ENCODE results near the gene SLC9A3. TPM values are rescaled to one million over a fixed set of nuclear protein-coding genes. Genes with fewer than 3 reads are reported as not detected.

Gene SLC9A3
- total RNA-seq = 1.6 TPM

- Histone ChIP-seq H3K36me3 (ENCODE audit: control insufficient read depth in 3 of 3, insufficient read depth in 3 of 3, low read length in 3 of 3) (no peaks in the 10 kb centered on the region), H3K9me3 (ENCODE audit: control insufficient read depth in 3 of 3, low read length in 3 of 3) (no peaks in the 10 kb centered on the region), H3K4me1 (ENCODE audit: control insufficient read depth in 3 of 3, insufficient read depth in 3 of 3, low read length in 3 of 3) (peaks cover 0 to 4% (median 0%) of the 10 kb centered on the region in 3 donors), H3K27me3 (ENCODE audit: control insufficient read depth in 3 of 3, insufficient read depth in 3 of 3, low read length in 3 of 3) (peaks cover 78 to 84% (median 82%) of the 10 kb centered on the region in 3 donors), H3K9ac (ENCODE audit: low read depth in 1 of 3, low read length in 3 of 3) (no peak within 1 kb of the TSS), H3K27ac (ENCODE audit: low read depth, low read length) (no peak within 1 kb of the TSS), H3K4me3 (ENCODE audit: low read length in 3 of 3) (no peak within 1 kb of the TSS)
These were observed at the start of gene SLC9A3 for GRCh38 chr5:524234-524972. SLC9A3 (minus strand) TSS chr5:524449.

DNA sequence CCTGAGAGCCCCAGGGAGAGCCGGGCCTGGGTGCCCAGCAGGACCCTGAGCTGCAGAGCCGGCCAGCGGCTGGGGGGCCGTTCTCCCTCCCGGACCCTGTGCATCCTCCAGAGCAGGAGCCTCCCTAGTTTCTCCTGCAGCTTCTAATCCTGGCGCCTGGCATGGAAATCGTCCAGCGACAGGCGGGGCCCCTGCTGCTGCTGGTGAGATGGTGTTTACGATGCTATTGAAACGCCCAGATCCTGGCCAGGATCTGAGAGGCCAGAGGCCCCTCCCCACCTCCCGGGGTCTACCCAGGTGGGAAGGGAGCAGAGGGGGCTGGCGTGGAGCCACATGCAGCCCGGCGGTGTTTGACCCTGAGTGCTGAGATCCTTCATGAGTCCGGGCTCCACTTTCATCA lies 49.7 kb upstream of the SLC9A3 start:
- H3K36me3 ChIP-seq (ENCODE audit: control insufficient read depth in 3 of 3, insufficient read depth in 3 of 3, low read length in 3 of 3) = no peaks in the 10 kb centered on the region
- H3K4me1 ChIP-seq (ENCODE audit: control insufficient read depth in 3 of 3, insufficient read depth in 3 of 3, low read length in 3 of 3) = no peaks in the 10 kb centered on the region
- peaks cover 5 to 14% (median 6%) of the 10 kb centered on the region in 3 donors for H3K9me3 ChIP-seq (ENCODE audit: control insufficient read depth in 3 of 3, low read length in 3 of 3)
- no peak overlapping the region for H3K4me3 ChIP-seq (ENCODE audit: low read length in 3 of 3)
- H3K27me3 ChIP-seq (ENCODE audit: control insufficient read depth in 3 of 3, insufficient read depth in 3 of 3, low read length in 3 of 3) = peaks cover 17 to 42% (median 32%) of the 10 kb centered on the region in 3 donors
- no peak overlapping the region for H3K27ac ChIP-seq (ENCODE audit: low read depth, low read length)
- H3K9ac ChIP-seq (ENCODE audit: low read depth in 1 of 3, low read length in 3 of 3) = no peak overlapping the region

- H3K4me3 ChIP-seq (ENCODE audit: low read length in 3 of 3) = no peak overlapping the region
- H3K27me3 ChIP-seq (ENCODE audit: control insufficient read depth in 3 of 3, insufficient read depth in 3 of 3, low read length in 3 of 3) = peaks cover 20 to 46% (median 34%) of the 10 kb centered on the region in 3 donors
- H3K36me3 ChIP-seq (ENCODE audit: control insufficient read depth in 3 of 3, insufficient read depth in 3 of 3, low read length in 3 of 3) = no peaks in the 10 kb centered on the region
- H3K9ac ChIP-seq (ENCODE audit: low read depth in 1 of 3, low read length in 3 of 3) = no peak overlapping the region
- no peaks in the 10 kb centered on the region for H3K4me1 ChIP-seq (ENCODE audit: control insufficient read depth in 3 of 3, insufficient read depth in 3 of 3, low read length in 3 of 3)
- H3K27ac ChIP-seq (ENCODE audit: low read depth, low read length) = no peak overlapping the region
- peaks cover 5 to 14% (median 6%) of the 10 kb centered on the region in 3 donors for H3K9me3 ChIP-seq (ENCODE audit: control insufficient read depth in 3 of 3, low read length in 3 of 3)
These were observed 49.0 kb upstream of the SLC9A3 start for GRCh38 chr5:573206-573605.

DNA sequence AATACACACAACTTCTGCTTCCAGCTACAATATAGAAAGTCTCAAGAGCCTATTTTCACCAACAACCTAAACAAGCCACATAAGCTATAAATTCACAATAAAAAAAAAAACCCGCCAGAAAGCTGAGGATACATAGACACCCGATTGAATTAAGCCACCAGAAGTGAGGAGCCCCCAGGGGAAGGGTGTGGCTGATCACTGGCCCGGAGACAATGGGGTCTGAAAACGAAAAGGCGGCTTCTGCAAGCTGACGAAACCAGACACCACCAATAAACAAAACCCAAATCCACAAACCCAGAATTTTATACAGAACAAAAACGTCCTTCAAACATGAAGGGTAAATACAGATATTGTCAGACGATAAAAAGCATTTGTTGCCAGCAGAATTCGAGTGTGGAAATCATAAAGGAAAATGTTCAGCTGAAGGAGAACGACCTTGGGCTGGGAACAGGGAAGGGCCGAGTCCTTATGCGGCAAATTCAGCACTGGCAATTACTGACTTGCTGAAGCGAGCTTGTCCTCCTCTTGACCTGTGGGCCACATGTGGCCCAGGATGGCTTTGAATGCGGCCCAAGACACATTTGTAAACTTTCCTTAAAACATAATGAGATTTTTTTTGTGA lies 48.3 kb upstream of the SLC9A3 start:
- H3K36me3 ChIP-seq (ENCODE audit: control insufficient read depth in 3 of 3, insufficient read depth in 3 of 3, low read length in 3 of 3) = no peaks in the 10 kb centered on the region
- H3K4me3 ChIP-seq (ENCODE audit: low read length in 3 of 3) = no peak overlapping the region

GRCh38 chr5:571791-572190 lies 47.5 kb upstream of the SLC9A3 start:
- no peak overlapping the region for H3K9ac ChIP-seq (ENCODE audit: low read depth in 1 of 3, low read length in 3 of 3)
- H3K4me1 ChIP-seq (ENCODE audit: control insufficient read depth in 3 of 3, insufficient read depth in 3 of 3, low read length in 3 of 3) = no peaks in the 10 kb centered on the region
- no peaks in the 10 kb centered on the region for H3K36me3 ChIP-seq (ENCODE audit: control insufficient read depth in 3 of 3, insufficient read depth in 3 of 3, low read length in 3 of 3)
- no peak overlapping the region for H3K4me3 ChIP-seq (ENCODE audit: low read length in 3 of 3)
- peaks cover 5 to 14% (median 6%) of the 10 kb centered on the region in 3 donors for H3K9me3 ChIP-seq (ENCODE audit: control insufficient read depth in 3 of 3, low read length in 3 of 3)
- no peak overlapping the region for H3K27ac ChIP-seq (ENCODE audit: low read depth, low read length)
- peaks cover 32 to 58% (median 45%) of the 10 kb centered on the region in 3 donors for H3K27me3 ChIP-seq (ENCODE audit: control insufficient read depth in 3 of 3, insufficient read depth in 3 of 3, low read length in 3 of 3)

More for the DNA sequence above, 48.3 kb upstream of the SLC9A3 start:
- Histone ChIP-seq H3K27me3 (ENCODE audit: control insufficient read depth in 3 of 3, insufficient read depth in 3 of 3, low read length in 3 of 3) (peaks cover 26 to 52% (median 41%) of the 10 kb centered on the region in 3 donors), H3K4me1 (ENCODE audit: control insufficient read depth in 3 of 3, insufficient read depth in 3 of 3, low read length in 3 of 3) (no peaks in the 10 kb centered on the region), H3K27ac (ENCODE audit: low read depth, low read length) (no peak overlapping the region), H3K9ac (ENCODE audit: low read depth in 1 of 3, low read length in 3 of 3) (no peak overlapping the region), H3K9me3 (ENCODE audit: control insufficient read depth in 3 of 3, low read length in 3 of 3) (peaks cover 5 to 14% (median 6%) of the 10 kb centered on the region in 3 donors)

GRCh38 chr5:570886-571285 lies 46.6 kb upstream of the SLC9A3 start:
- no peak overlapping the region for H3K27ac ChIP-seq (ENCODE audit: low read depth, low read length)
- H3K4me1 ChIP-seq (ENCODE audit: control insufficient read depth in 3 of 3, insufficient read depth in 3 of 3, low read length in 3 of 3) = no peaks in the 10 kb centered on the region
- peaks cover 4 to 8% (median 6%) of the 10 kb centered on the region in 3 donors for H3K9me3 ChIP-seq (ENCODE audit: control insufficient read depth in 3 of 3, low read length in 3 of 3)
- H3K4me3 ChIP-seq (ENCODE audit: low read length in 3 of 3) = no peak overlapping the region
- no peaks in the 10 kb centered on the region for H3K36me3 ChIP-seq (ENCODE audit: control insufficient read depth in 3 of 3, insufficient read depth in 3 of 3, low read length in 3 of 3)
- H3K9ac ChIP-seq (ENCODE audit: low read depth in 1 of 3, low read length in 3 of 3) = no peak overlapping the region
- peaks cover 39 to 65% (median 50%) of the 10 kb centered on the region in 3 donors for H3K27me3 ChIP-seq (ENCODE audit: control insufficient read depth in 3 of 3, insufficient read depth in 3 of 3, low read length in 3 of 3)

- Histone ChIP-seq H3K27ac (ENCODE audit: low read depth, low read length) (no peak overlapping the region), H3K9ac (ENCODE audit: low read depth in 1 of 3, low read length in 3 of 3) (no peak overlapping the region), H3K36me3 (ENCODE audit: control insufficient read depth in 3 of 3, insufficient read depth in 3 of 3, low read length in 3 of 3) (no peaks in the 10 kb centered on the region), H3K9me3 (ENCODE audit: control insufficient read depth in 3 of 3, low read length in 3 of 3) (peaks cover under 1 to 3% (median 1%) of the 10 kb centered on the region in 3 donors), H3K27me3 (ENCODE audit: control insufficient read depth in 3 of 3, insufficient read depth in 3 of 3, low read length in 3 of 3) (peaks cover 37 to 64% (median 53%) of the 10 kb centered on the region in 3 donors), H3K4me3 (ENCODE audit: low read length in 3 of 3) (no peak overlapping the region), H3K4me1 (ENCODE audit: control insufficient read depth in 3 of 3, insufficient read depth in 3 of 3, low read length in 3 of 3) (no peaks in the 10 kb centered on the region)
These were observed 46.2 kb upstream of the SLC9A3 start for GRCh38 chr5:570446-570845.

DNA sequence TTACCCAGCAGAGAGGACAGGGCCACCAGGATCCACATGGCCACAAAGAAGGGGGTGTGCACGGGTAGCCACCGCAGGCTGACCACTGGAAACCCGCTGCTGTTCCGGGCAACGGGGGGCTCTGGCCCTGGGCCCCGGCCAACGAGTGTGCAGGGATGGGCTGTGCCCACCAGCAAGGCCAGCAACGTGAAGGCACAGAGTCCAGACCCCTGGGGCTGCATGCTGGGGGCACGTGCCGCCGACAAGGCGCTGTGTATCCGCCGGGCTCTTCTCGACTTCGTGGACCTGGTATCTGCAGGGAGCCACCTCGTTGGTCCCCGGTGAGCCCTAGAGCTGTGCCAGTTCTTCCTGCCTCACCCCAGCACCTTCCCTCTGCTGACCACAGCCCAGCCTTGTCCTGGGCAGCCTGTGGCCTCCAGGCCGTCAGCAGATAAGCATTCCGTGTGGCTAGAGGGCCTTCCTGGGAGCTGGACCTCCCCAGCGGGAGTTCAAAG lies 45.7 kb upstream of the SLC9A3 start:
- Histone ChIP-seq H3K9ac (ENCODE audit: low read depth in 1 of 3, low read length in 3 of 3) (no peak overlapping the region), H3K27me3 (ENCODE audit: control insufficient read depth in 3 of 3, insufficient read depth in 3 of 3, low read length in 3 of 3) (peaks cover 33 to 59% (median 49%) of the 10 kb centered on the region in 3 donors), H3K4me1 (ENCODE audit: control insufficient read depth in 3 of 3, insufficient read depth in 3 of 3, low read length in 3 of 3) (no peaks in the 10 kb centered on the region), H3K36me3 (ENCODE audit: control insufficient read depth in 3 of 3, insufficient read depth in 3 of 3, low read length in 3 of 3) (no peaks in the 10 kb centered on the region), H3K9me3 (ENCODE audit: control insufficient read depth in 3 of 3, low read length in 3 of 3) (no peaks in the 10 kb centered on the region), H3K4me3 (ENCODE audit: low read length in 3 of 3) (no peak overlapping the region), H3K27ac (ENCODE audit: low read depth, low read length) (no peak overlapping the region)

GRCh38 chr5:569358-569867 lies 45.2 kb upstream of the SLC9A3 start:
- no peaks in the 10 kb centered on the region for H3K4me1 ChIP-seq (ENCODE audit: control insufficient read depth in 3 of 3, insufficient read depth in 3 of 3, low read length in 3 of 3)
- no peak overlapping the region for H3K9ac ChIP-seq (ENCODE audit: low read depth in 1 of 3, low read length in 3 of 3)
- no peaks in the 10 kb centered on the region for H3K9me3 ChIP-seq (ENCODE audit: control insufficient read depth in 3 of 3, low read length in 3 of 3)
- no peak overlapping the region for H3K27ac ChIP-seq (ENCODE audit: low read depth, low read length)
- H3K4me3 ChIP-seq (ENCODE audit: low read length in 3 of 3) = no peak overlapping the region
- peaks cover 29 to 56% (median 49%) of the 10 kb centered on the region in 3 donors for H3K27me3 ChIP-seq (ENCODE audit: control insufficient read depth in 3 of 3, insufficient read depth in 3 of 3, low read length in 3 of 3)
- H3K36me3 ChIP-seq (ENCODE audit: control insufficient read depth in 3 of 3, insufficient read depth in 3 of 3, low read length in 3 of 3) = no peaks in the 10 kb centered on the region

DNA sequence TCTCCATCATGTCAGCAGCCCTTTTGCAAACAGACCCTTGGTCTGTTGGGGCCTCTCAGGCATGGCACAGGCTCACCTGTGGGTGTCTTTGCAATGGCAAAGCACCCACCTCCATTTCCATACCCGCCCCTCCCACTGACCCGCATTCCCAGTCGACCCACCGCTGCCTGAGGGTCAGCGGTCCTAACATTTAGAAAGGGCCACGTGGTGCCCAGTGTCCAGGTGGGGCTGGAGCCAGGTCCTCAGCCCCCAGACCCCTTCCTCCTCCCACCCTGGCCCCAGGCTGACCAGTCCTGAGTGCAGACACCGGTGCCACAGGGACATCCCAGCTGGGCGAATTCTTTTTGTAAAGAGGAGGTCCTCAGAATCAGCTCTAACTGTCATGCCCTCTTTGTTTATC lies 44.6 kb upstream of the SLC9A3 start:
- Histone ChIP-seq H3K4me3 (ENCODE audit: low read length in 3 of 3) (no peak overlapping the region), H3K27me3 (ENCODE audit: control insufficient read depth in 3 of 3, insufficient read depth in 3 of 3, low read length in 3 of 3) (peaks cover 29 to 55% (median 49%) of the 10 kb centered on the region in 3 donors), H3K27ac (ENCODE audit: low read depth, low read length) (no peak overlapping the region), H3K9ac (ENCODE audit: low read depth in 1 of 3, low read length in 3 of 3) (no peak overlapping the region), H3K36me3 (ENCODE audit: control insufficient read depth in 3 of 3, insufficient read depth in 3 of 3, low read length in 3 of 3) (no peaks in the 10 kb centered on the region), H3K4me1 (ENCODE audit: control insufficient read depth in 3 of 3, insufficient read depth in 3 of 3, low read length in 3 of 3) (no peaks in the 10 kb centered on the region), H3K9me3 (ENCODE audit: control insufficient read depth in 3 of 3, low read length in 3 of 3) (no peaks in the 10 kb centered on the region)

Measured in skeletal muscle tissue (tissue), 4 donors.